B cell (primary cell): ENCODE data around the gene ANKS6. TPM values are rescaled to one million over a fixed set of nuclear protein-coding genes. Genes with fewer than 3 reads are reported as not detected.

Experiments
- ATAC-seq: fragments of 200-7000 bp; cut with Tn5 transposase; one replicate; pipeline ENCODE4 v1.10.0; 2021; ENCODE audit warnings: low read depth, mild to moderate bottlenecking, moderate number of reproducible peaks, moderate library complexity
- CTCF ChIA-PET: fragments of 350-600 bp; sonication (Branson Sonifier 250); formaldehyde crosslinking; loops from one replicate; lab custom pipeline; 2021; ENCODE audit warnings: antibody characterized with exemption, inconsistent platforms; lab: Charles Lee
- POLR2A ChIA-PET: fragments of 350-600 bp; sonication (Branson Sonifier 250); formaldehyde crosslinking; loops from one replicate; lab custom pipeline; 2021; ENCODE audit warnings: antibody characterized with exemption; lab: Charles Lee
- DNase-seq: peaks from one replicate; pipeline ENCODE4 v3.0.0; 2013
- H2AFZ ChIP-seq: 2 replicates; pipeline ENCODE4 v1.6.1; 2012; ENCODE audit warnings: mild to moderate bottlenecking, low read depth, low read length; ENCODE audit not compliant: insufficient read depth, poor library complexity, severe bottlenecking
- H3K27ac ChIP-seq, 2 donors: 1 replicate in 1 of 2; 2 replicates in 1 of 2; pipeline ENCODE4 v1.5.1; 2012 to 2013; ENCODE audit warnings: low read length in 2 of 2, mild to moderate bottlenecking in 2 of 2, moderate library complexity in 1 of 2
- H3K27me3 ChIP-seq, 4 experiments: fragments of 200-600 bp in 1 of 4; sonication (generic) in 1 of 4; replicated peaks in 1 of 4; 1 replicate in 2 of 4; 2 replicates in 2 of 4; pipeline versions ENCODE4 v1.6.1 to v1.7.0; 2013 to 2016; ENCODE audit warnings: low read length in 3 of 4, mild to moderate bottlenecking in 2 of 4, mixed read lengths in 1 of 4, moderate library complexity in 1 of 4; ENCODE audit not compliant: insufficient read depth in 4 of 4, control insufficient read depth in 3 of 4; ENCODE audit errors: control extremely low read depth in 1 of 4
- H3K36me3 ChIP-seq, 2 experiments: replicated peaks in 1 of 2; 1 replicate in 1 of 2; 2 replicates in 1 of 2; pipeline versions ENCODE4 v1.6.1 to v1.7.1; 2013; ENCODE audit warnings: low read length in 1 of 2; ENCODE audit not compliant: insufficient read depth in 2 of 2, control insufficient read depth in 1 of 2; ENCODE audit errors: control extremely low read depth in 1 of 2, extremely low read depth in 1 of 2
- H3K4me1 ChIP-seq, 2 donors: fragments of 200-600 bp in 1 of 2; sonication (generic) in 1 of 2; 1 replicate in 1 of 2; 2 replicates in 1 of 2; pipeline versions ENCODE4 v1.5.1 to v1.6.1; 2013 to 2017; ENCODE audit warnings: low read length in 2 of 2; ENCODE audit not compliant: control insufficient read depth in 2 of 2, insufficient read depth in 2 of 2
- H3K4me2 ChIP-seq: replicated peaks from 2 replicates; pipeline ENCODE3; 2012; ENCODE audit warnings: mild to moderate bottlenecking, low read depth, low read length; ENCODE audit not compliant: poor library complexity, severe bottlenecking
- H3K4me3 ChIP-seq, 5 experiments: fragments of 200-600 bp in 1 of 5; sonication (generic) in 1 of 5; 1 replicate in 3 of 5; 2 replicates in 2 of 5; pipeline versions ENCODE4 v1.5.1 to v1.7.0; 2011 to 2016; ENCODE audit warnings: low read length in 4 of 5, mild to moderate bottlenecking in 4 of 5, low read depth in 2 of 5, control low read depth in 1 of 5, moderate library complexity in 1 of 5; ENCODE audit not compliant: insufficient read depth in 1 of 5; ENCODE audit errors: control extremely low read depth in 1 of 5, extremely low read depth in 1 of 5
- H3K79me2 ChIP-seq: fragments of 200-600 bp; sonication (generic); one replicate; pipeline ENCODE4 v1.6.0; 2016; ENCODE audit warnings: low read length; ENCODE audit not compliant: control insufficient read depth, insufficient read depth
- H3K9ac ChIP-seq: fragments of 200-600 bp; sonication (generic); 2 replicates; pipeline ENCODE4 v1.6.1; 2017; ENCODE audit warnings: mild to moderate bottlenecking, low read length, moderate library complexity
- H3K9me3 ChIP-seq, 3 donors: one replicate each; pipeline versions ENCODE4 v1.6.1 to v1.7.1; 2013; ENCODE audit warnings: low read length in 2 of 3; ENCODE audit not compliant: control insufficient read depth in 2 of 3, insufficient read depth in 1 of 3; ENCODE audit errors: control extremely low read depth in 1 of 3
- H4K20me1 ChIP-seq: 2 replicates; pipeline ENCODE4 v1.6.0; 2012; ENCODE audit warnings: mild to moderate bottlenecking, low read length; ENCODE audit not compliant: insufficient read depth, control insufficient read depth, poor library complexity, severe bottlenecking
- H3K27ac Mint-ChIP-seq: one replicate; pipeline ENCODE4 v1.8.0; 2021; ENCODE audit warnings: mixed read lengths
- H3K27me3 Mint-ChIP-seq: one replicate; pipeline ENCODE4 v1.8.0; 2021; ENCODE audit warnings: mixed read lengths
- H3K4me1 Mint-ChIP-seq: one replicate; pipeline ENCODE4 v1.8.0; 2021; ENCODE audit warnings: mixed read lengths
- H3K4me3 Mint-ChIP-seq: one replicate; pipeline ENCODE4 v1.8.0; 2021; ENCODE audit warnings: mixed read lengths
- H3K9me3 Mint-ChIP-seq: one replicate; pipeline ENCODE4 v1.8.0; 2022; ENCODE audit warnings: mixed read lengths; ENCODE audit not compliant: insufficient read depth
- CTCF ChIP-seq: fragments of 200-600 bp; IDR thresholded peaks from one replicate; pipeline ENCODE4 v1.8.0; 2022; ENCODE audit warnings: antibody characterized with exemption, mild to moderate bottlenecking
- EZH2 ChIP-seq: IDR thresholded peaks from 2 replicates; pipeline ENCODE4 v1.6.1; 2012; ENCODE audit warnings: borderline replicate concordance, low read depth, mild to moderate bottlenecking, moderate library complexity, low read length; ENCODE audit not compliant: insufficient read depth, poor library complexity, severe bottlenecking
- WGBS: methylation state at CpG from one replicate; pipeline ENCODE4 v1.1.5; 2013; ENCODE audit warnings: missing lambda C conversion rate; ENCODE audit not compliant: insufficient coverage; 5-methylcytosine and 5-hydroxymethylcytosine counted together
- intact Hi-C: fragments of 100-400 bp; cut with micrococcal nuclease; formaldehyde crosslinking; loops from one replicate; pipeline ENCODE4 v1.10.0; 2022
- polyA plus RNA-seq: library from polyadenylated mRNA; depleted of rRNA; stranded (reverse); fragments of >200 nt; gene quantifications from 2 replicates; pipeline ENCODE4 v1.2.3, GENCODE V29; 2012
- total RNA-seq, 2 donors: library from RNA; stranded (reverse); fragments of 120-200 nt in 1 of 2; gene quantifications; 1 replicate in 1 of 2; 2 replicates in 1 of 2; pipeline versions ENCODE4 v1.2.3 to v1.2.4, GENCODE V29; 2013 to 2022

Gene ANKS6
- total and polyA plus RNA-seq, 2 donors (not counting 1 experiment from before 2014, with no cell fraction given) = 11.4 to 16.1 TPM

- H3K9ac ChIP-seq = no peak overlapping the region
- H3K27me3 ChIP-seq = peaks cover 0 to 9% (median 2%) of the 10 kb centered on the region in 4 experiments
- no peak overlapping the region for H3K27ac ChIP-seq
- TF ChIP-seq EZH2 (no peak), CTCF (no peak)
- peak; percentile 20 for DNase-seq
- peaks cover 14 to 23% of the 10 kb centered on the region in 2 donors for H3K4me1 ChIP-seq
- no peaks in the 10 kb centered on the region for H3K36me3 ChIP-seq
- peaks cover 2 to 6% (median 2%) of the 10 kb centered on the region in 3 donors for H3K9me3 ChIP-seq
- Mint-ChIP-seq H3K9me3 (no peaks in the 10 kb centered on the region), H3K4me1 (peaks cover 16% of the 10 kb centered on the region), H3K27ac (no peak overlapping the region), H3K27me3 (peaks cover 22% of the 10 kb centered on the region), H3K4me3 (peak overlapping the region; percentile 20)
- no peak overlapping the region for H3K4me2 ChIP-seq
- ChIA-PET CTCF (no interaction called here), POLR2A (no interaction called here)
- ATAC-seq = no peak
- no peaks in the 10 kb centered on the region for H3K79me2 ChIP-seq
- no peak overlapping the region for H2AFZ ChIP-seq
- WGBS = 29% methylated on average over 4 of the region's 5 CpGs
- no peaks in the 10 kb centered on the region for H4K20me1 ChIP-seq
- H3K4me3 ChIP-seq = no peak overlapping the region
- intact Hi-C loops = no loop called here
Observed at GRCh38 chr9:98726735-98727134, 69.6 kb downstream of the ANKS6 start.

- 67% methylated on average over 3 of the region's 5 CpGs for WGBS
- DNase-seq (no peak), ATAC-seq (no peak)
- no peak overlapping the region for H2AFZ ChIP-seq
- peaks cover 14 to 23% of the 10 kb centered on the region in 2 donors for H3K4me1 ChIP-seq
- H3K27ac ChIP-seq = no peak overlapping the region
- no peak overlapping the region for H3K4me3 ChIP-seq
- H3K27ac Mint-ChIP-seq = no peak overlapping the region
- no peak overlapping the region for H3K9ac ChIP-seq
- no peak overlapping the region for H3K4me2 ChIP-seq
- peaks cover 33% of the 10 kb centered on the region for H3K27me3 Mint-ChIP-seq
- no peaks in the 10 kb centered on the region for H3K9me3 Mint-ChIP-seq
- H3K4me1 Mint-ChIP-seq = peaks cover 16% of the 10 kb centered on the region
- H3K27me3 ChIP-seq = peaks cover 0 to 11% (median 2%) of the 10 kb centered on the region in 4 experiments
- CTCF ChIA-PET = interaction anchor here (0.9 to 1.3 kb wide), 2 partner anchors 49 to 53 kb away, joined by 3 to 4 read pairs; no protein-coding TSS in a partner anchor
- H3K4me3 Mint-ChIP-seq = no peak overlapping the region
- POLR2A ChIA-PET = no interaction called here
- H3K36me3 ChIP-seq = no peaks in the 10 kb centered on the region
- TF ChIP-seq CTCF (no peak), EZH2 (no peak)
- no peaks in the 10 kb centered on the region for H3K79me2 ChIP-seq
- H3K9me3 ChIP-seq = peaks cover 2 to 6% (median 2%) of the 10 kb centered on the region in 3 donors
- H4K20me1 ChIP-seq = no peaks in the 10 kb centered on the region
- intact Hi-C loops = no loop called here
Observed at GRCh38 chr9:98724810-98725530, 71.4 kb downstream of the ANKS6 start.
